Measurements from ENCODE around the gene MBOAT1. TPM values are rescaled to one million over a fixed set of nuclear protein-coding genes. Genes with fewer than 3 reads are reported as not detected.
"Not testable (repeated sequence)": the region's sequence is repeated elsewhere in the genome, so short reads cannot be mapped to it uniquely, and the experiment has no call there.

The MBOAT1 gene
- total RNA-seq, 1 donor from 2014 or later = 6.6 TPM

GRCh38 chr6:20246125-20246524 is 33.9 kb upstream of the MBOAT1 start:
- Mint-ChIP-seq H3K9me3 (ENCODE audit: unreplicated experiment) (peaks cover 3% of the 10 kb centered on the region), H3K27ac (ENCODE audit: unreplicated experiment) (no peak overlapping the region), H3K27me3 (ENCODE audit: unreplicated experiment) (no peaks in the 10 kb centered on the region), H3K4me1 (ENCODE audit: unreplicated experiment) (peaks cover 5% of the 10 kb centered on the region), H3K36me3 (ENCODE audit: unreplicated experiment) (no peaks in the 10 kb centered on the region), H3K4me3 (ENCODE audit: unreplicated experiment) (no peak overlapping the region)
- DNase-seq (ENCODE audit: extremely low spot score, unreplicated experiment) = no peak
- TF ChIP-seq CTCF (IDR thresholded peaks at IDR 0.05) = no peak

GRCh38 chr6:20244807-20245681 is 32.8 kb upstream of the MBOAT1 start:
- H3K4me1 Mint-ChIP-seq (ENCODE audit: unreplicated experiment); DNase-seq (ENCODE audit: extremely low spot score, unreplicated experiment): not testable (repeated sequence)

GRCh38 chr6:20243288-20243687 is 31.0 kb upstream of the MBOAT1 start:
- Mint-ChIP-seq H3K9me3 (ENCODE audit: unreplicated experiment) (peaks cover 3% of the 10 kb centered on the region), H3K27me3 (ENCODE audit: unreplicated experiment) (no peaks in the 10 kb centered on the region), H3K4me3 (ENCODE audit: unreplicated experiment) (no peak overlapping the region), H3K27ac (ENCODE audit: unreplicated experiment) (no peak overlapping the region), H3K4me1 (ENCODE audit: unreplicated experiment) (peaks cover 5% of the 10 kb centered on the region), H3K36me3 (ENCODE audit: unreplicated experiment) (no peaks in the 10 kb centered on the region)
- no peak for DNase-seq (ENCODE audit: extremely low spot score, unreplicated experiment)
- TF ChIP-seq CTCF (IDR thresholded peaks at IDR 0.05) = no peak

More at GRCh38 chr6:20244807-20245681, 32.8 kb upstream of the MBOAT1 start:
- not testable (repeated sequence) for H3K4me3 Mint-ChIP-seq (ENCODE audit: unreplicated experiment); H3K36me3 Mint-ChIP-seq (ENCODE audit: unreplicated experiment); H3K9me3 Mint-ChIP-seq (ENCODE audit: unreplicated experiment); H3K27me3 Mint-ChIP-seq (ENCODE audit: unreplicated experiment); H3K27ac Mint-ChIP-seq (ENCODE audit: unreplicated experiment)

GRCh38 chr6:20242397-20242796 is 30.1 kb upstream of the MBOAT1 start:
- peaks cover 13% of the 10 kb centered on the region for H3K4me1 Mint-ChIP-seq (ENCODE audit: unreplicated experiment)
- H3K27ac Mint-ChIP-seq (ENCODE audit: unreplicated experiment) = no peak overlapping the region
- TF ChIP-seq CTCF (IDR thresholded peaks at IDR 0.05) = no peak
- peaks cover 3% of the 10 kb centered on the region for H3K9me3 Mint-ChIP-seq (ENCODE audit: unreplicated experiment)
- H3K27me3 Mint-ChIP-seq (ENCODE audit: unreplicated experiment) = no peaks in the 10 kb centered on the region
- no peak for DNase-seq (ENCODE audit: extremely low spot score, unreplicated experiment)
- no peaks in the 10 kb centered on the region for H3K36me3 Mint-ChIP-seq (ENCODE audit: unreplicated experiment)
- no peak overlapping the region for H3K4me3 Mint-ChIP-seq (ENCODE audit: unreplicated experiment)

GRCh38 chr6:20241102-20241501 is 28.8 kb upstream of the MBOAT1 start:
- Mint-ChIP-seq H3K4me3 (ENCODE audit: unreplicated experiment) (no peak overlapping the region), H3K27me3 (ENCODE audit: unreplicated experiment) (no peaks in the 10 kb centered on the region), H3K36me3 (ENCODE audit: unreplicated experiment) (no peaks in the 10 kb centered on the region), H3K4me1 (ENCODE audit: unreplicated experiment) (peaks cover 11% of the 10 kb centered on the region), H3K27ac (ENCODE audit: unreplicated experiment) (no peak overlapping the region), H3K9me3 (ENCODE audit: unreplicated experiment) (no peaks in the 10 kb centered on the region)
- no peak for DNase-seq (ENCODE audit: extremely low spot score, unreplicated experiment)
- no peak for TF ChIP-seq CTCF (IDR thresholded peaks at IDR 0.05)
